Activated CD8-positive, alpha-beta memory T cell treated with anti-CD3 and anti-CD28 coated beads for 1 hour (primary cell): ENCODE data around the gene SETBP1.

ENCODE experiments used
- DNase-seq, 2 donors: peaks; one replicate each; pipeline ENCODE4 v3.0.0-alpha.2; 2020; ENCODE audit warnings: low read depth in 1 of 2; ENCODE audit errors: extremely low read depth in 1 of 2

The SETBP1 gene

GRCh38 chr18:45100321-45101105, 419.8 kb downstream of the SETBP1 start:
- DNase-seq: no peak

- no peak for DNase-seq
Observed at GRCh38 chr18:45102126-45102525, 421.4 kb downstream of the SETBP1 start.

- DNase-seq: no peak
Observed at GRCh38 chr18:45102863-45103262, 422.2 kb downstream of the SETBP1 start.

GRCh38 chr18:45103319-45104048, 422.8 kb downstream of the SETBP1 start:
- DNase-seq: no peak

GRCh38 chr18:45104049-45104395, 423.3 kb downstream of the SETBP1 start:
- DNase-seq: no peak

GRCh38 chr18:45106331-45106774, 425.7 kb downstream of the SETBP1 start:
- no peak for DNase-seq

- no peak for DNase-seq
Observed at GRCh38 chr18:45107425-45107824, 426.7 kb downstream of the SETBP1 start.

- DNase-seq: no peak
Observed at GRCh38 chr18:45108754-45109153, 428.1 kb downstream of the SETBP1 start.

GRCh38 chr18:45109271-45109670, 428.6 kb downstream of the SETBP1 start:
- no peak for DNase-seq

GRCh38 chr18:45109706-45110105, 429.0 kb downstream of the SETBP1 start:
- DNase-seq: no peak

- no peak for DNase-seq
Observed at GRCh38 chr18:45110577-45111501, 430.2 kb downstream of the SETBP1 start.

GRCh38 chr18:45111502-45111848, 430.8 kb downstream of the SETBP1 start:
- no peak for DNase-seq

GRCh38 chr18:45112682-45113081, 432.0 kb downstream of the SETBP1 start:
- DNase-seq: no peak

- no peak for DNase-seq
Observed at GRCh38 chr18:45116116-45116515, 435.4 kb downstream of the SETBP1 start.
